ENCODE measurements around the gene SLC6A3. TPM values are rescaled to one million over a fixed set of nuclear protein-coding genes. Genes with fewer than 3 reads are reported as not detected.

SLC6A3 gene
- polyA plus RNA-seq, 3 donors, result not detected

- 13% methylated on average over 13 of the region's 14 CpGs for WGBS (ENCODE audit: insufficient coverage)
- Histone ChIP-seq H3K27ac (ENCODE audit: low read depth in 1 of 2, low read length in 2 of 2) (peak overlapping the region; percentile 98 to 99), H2AFZ (ENCODE audit: insufficient read depth, low read depth, low read length, poor library complexity, severe bottlenecking) (no peak overlapping the region), H3K79me2 (ENCODE audit: insufficient read depth, low read length) (peaks cover 4% of the 10 kb centered on the region), H3K27me3 (ENCODE audit: control insufficient read depth in 2 of 2, insufficient read depth in 2 of 2, low read length in 2 of 2) (no peaks in the 10 kb centered on the region), H4K20me1 (ENCODE audit: insufficient read depth, low read length) (no peaks in the 10 kb centered on the region), H3K9ac (ENCODE audit: insufficient read depth, low read length, poor library complexity, severe bottlenecking) (peak overlapping the region; percentile 92), H3K4me3 (replicated peaks in 1 of 3; ENCODE audit: low read depth in 2 of 3, low read length in 3 of 3) (peak overlapping the region in 2 of 3 experiments; percentile 17 to 44), H3K4me2 (replicated peaks; ENCODE audit: extremely low read depth, low read length, poor library complexity, severe bottlenecking) (peak overlapping the region; percentile 53), H3K36me3 (replicated peaks in 1 of 2; ENCODE audit: control insufficient read depth in 1 of 2, insufficient read depth in 2 of 2, low read length in 2 of 2) (peaks cover 22 to 35% of the 10 kb centered on the region in 2 donors), H3K4me1 (ENCODE audit: control insufficient read depth in 1 of 2, insufficient read depth in 2 of 2, low read length in 2 of 2) (peaks cover 68 to 72% of the 10 kb centered on the region in 2 donors), H3K9me3 (replicated peaks in 1 of 2; ENCODE audit: control insufficient read depth in 1 of 2, insufficient read depth in 1 of 2, low read length in 2 of 2) (no peaks in the 10 kb centered on the region)
- peak; percentile 96 to 99 (median 97) for DNase-seq
- H3K4me1 Mint-ChIP-seq, result peaks cover 74% of the 10 kb centered on the region
- peaks cover 0 to 2% (median 0%) of the 10 kb centered on the region in 7 donors for H3K9me3 Mint-ChIP-seq
- TF ChIP-seq CTCF (IDR thresholded peaks at IDR 0.05), result no peak
- peaks cover 0 to 5% (median 0%) of the 10 kb centered on the region in 3 donors for H3K27me3 Mint-ChIP-seq (ENCODE audit: low read depth in 3 of 3)
- peak overlapping the region; percentile 71 to 83 for H3K4me3 Mint-ChIP-seq
- peaks cover 46 to 68% of the 10 kb centered on the region in 2 donors for H3K36me3 Mint-ChIP-seq
- intact Hi-C loops (cut with micrococcal nuclease), result loop anchor here in 1 of 2 donors (2.0 kb wide), 1 partner anchor 15 kb away; no protein-coding TSS in a partner anchor
- peak overlapping the region; percentile 100 for H3K27ac Mint-ChIP-seq
These were observed 35.0 kb upstream of the SLC6A3 start for GRCh38 chr5:1480217-1480616.

- Histone ChIP-seq H3K9ac (ENCODE audit: insufficient read depth, low read length, poor library complexity, severe bottlenecking) (peak overlapping the region; percentile 92), H3K27ac (ENCODE audit: low read depth in 1 of 2, low read length in 2 of 2) (peak overlapping the region; percentile 98 to 99), H3K4me1 (ENCODE audit: control insufficient read depth in 1 of 2, insufficient read depth in 2 of 2, low read length in 2 of 2) (peaks cover 70 to 72% of the 10 kb centered on the region in 2 donors), H3K9me3 (replicated peaks in 1 of 2; ENCODE audit: control insufficient read depth in 1 of 2, insufficient read depth in 1 of 2, low read length in 2 of 2) (no peaks in the 10 kb centered on the region), H3K4me3 (replicated peaks in 1 of 3; ENCODE audit: low read depth in 2 of 3, low read length in 3 of 3) (peak overlapping the region in 2 of 3 experiments; percentile 17 to 44), H3K27me3 (ENCODE audit: control insufficient read depth in 2 of 2, insufficient read depth in 2 of 2, low read length in 2 of 2) (no peaks in the 10 kb centered on the region), H2AFZ (ENCODE audit: insufficient read depth, low read depth, low read length, poor library complexity, severe bottlenecking) (no peak overlapping the region), H3K79me2 (ENCODE audit: insufficient read depth, low read length) (peaks cover 4% of the 10 kb centered on the region), H3K36me3 (replicated peaks in 1 of 2; ENCODE audit: control insufficient read depth in 1 of 2, insufficient read depth in 2 of 2, low read length in 2 of 2) (peaks cover 22 to 35% of the 10 kb centered on the region in 2 donors), H3K4me2 (replicated peaks; ENCODE audit: extremely low read depth, low read length, poor library complexity, severe bottlenecking) (peak overlapping the region; percentile 53), H4K20me1 (ENCODE audit: insufficient read depth, low read length) (no peaks in the 10 kb centered on the region)
- Mint-ChIP-seq H3K4me3 (peak overlapping the region; percentile 71 to 83), H3K9me3 (peaks cover 0 to 2% (median 0%) of the 10 kb centered on the region in 7 donors), H3K27ac (peak overlapping the region; percentile 100), H3K36me3 (peaks cover 48 to 68% of the 10 kb centered on the region in 2 donors), H3K4me1 (peaks cover 79% of the 10 kb centered on the region), H3K27me3 (ENCODE audit: low read depth in 3 of 3) (peaks cover 0 to 5% (median 0%) of the 10 kb centered on the region in 3 donors)
- 11% methylated on average over 19 of the region's 21 CpGs for WGBS (ENCODE audit: insufficient coverage)
- peak; percentile 97 for TF ChIP-seq CTCF (IDR thresholded peaks at IDR 0.05)
- DNase-seq, result peak; percentile 96 to 98 (median 97)
- intact Hi-C loops (cut with micrococcal nuclease), result loop anchor here (1.0 to 10.0 kb wide), 7 partner anchors 10 to 375 kb away; partner anchors contain the start of gene CLPTM1L (in 1 of the 2)
These were observed 34.4 kb upstream of the SLC6A3 start for GRCh38 chr5:1479581-1480188.
